GM18520 (cell line): Measurements from ENCODE around the gene DDX17.
A peak's percentile ranks its signal among the peaks of the same experiment; 100 is the strongest.

Experiments
- ATAC-seq: cut with Tn5 transposase; IDR thresholded peaks from one replicate; pipeline ENCODE4 v1.9.1; 2021; ENCODE audit not compliant: unreplicated experiment

Gene DDX17

DNA sequence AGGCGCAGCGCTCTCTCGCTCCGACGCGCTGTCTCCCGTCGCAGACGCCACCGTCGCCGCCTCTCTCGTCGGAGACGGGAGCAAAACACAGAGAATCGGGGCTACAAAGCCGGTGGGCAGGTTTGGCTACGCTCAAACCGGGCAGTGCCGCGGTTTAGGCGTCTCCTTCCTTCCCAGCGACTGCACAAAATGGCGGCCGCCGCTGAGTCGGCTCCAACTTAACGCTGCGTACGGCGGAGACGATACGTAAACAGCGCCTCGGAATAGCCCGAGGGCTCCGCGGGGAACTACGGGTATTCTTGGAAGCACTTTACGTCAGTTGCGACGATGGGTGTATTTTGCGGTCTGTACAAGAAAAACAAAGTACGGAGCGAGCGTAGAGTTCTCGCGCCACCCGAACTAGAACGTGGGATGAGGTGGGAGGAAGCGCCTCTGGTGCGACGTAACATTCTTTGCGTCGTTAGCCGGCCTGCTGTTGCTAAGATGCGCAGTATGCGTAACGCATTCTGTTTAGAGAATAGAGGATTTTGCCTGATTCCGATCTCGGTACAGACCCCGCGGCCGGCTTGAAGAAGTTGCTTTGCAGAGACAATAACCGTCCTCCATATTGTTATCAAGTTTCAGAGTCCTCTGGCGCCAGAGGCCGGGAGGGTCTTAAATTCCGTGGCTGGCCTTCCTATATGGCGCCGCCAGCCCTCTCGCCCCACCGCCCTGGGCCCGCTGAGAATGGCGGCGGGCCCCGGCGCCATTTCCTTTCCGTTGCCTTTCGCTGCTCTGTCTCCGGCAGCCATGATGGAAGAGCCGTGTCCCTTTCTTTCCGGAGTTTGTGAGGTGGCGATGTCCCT, at the start of gene DDX17:
TSS of gene DDX17 (minus strand) at position 194 of the 845 bp plus-strand sequence.
- ATAC-seq, result peak; percentile 77

DNA sequence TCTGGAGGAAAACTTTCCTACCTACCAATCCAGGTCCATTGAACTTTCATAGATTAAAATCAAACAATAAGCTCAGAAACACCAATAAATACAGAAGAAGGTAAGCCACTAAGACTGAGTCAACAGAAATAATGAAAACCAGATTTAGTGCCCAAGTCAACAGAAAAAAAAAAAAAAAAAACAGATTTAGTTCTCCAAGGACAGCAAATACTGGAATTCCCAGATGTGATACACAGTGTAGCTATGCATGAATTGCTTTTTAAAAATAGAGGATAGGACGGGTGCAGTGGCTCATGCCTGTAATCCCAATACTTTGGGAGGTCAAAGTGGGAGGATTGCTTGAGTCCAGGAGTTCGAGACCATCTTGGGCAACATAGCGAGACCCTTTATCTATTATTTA, 48.2 kb upstream of the DDX17 start:
- no peak for ATAC-seq

DNA sequence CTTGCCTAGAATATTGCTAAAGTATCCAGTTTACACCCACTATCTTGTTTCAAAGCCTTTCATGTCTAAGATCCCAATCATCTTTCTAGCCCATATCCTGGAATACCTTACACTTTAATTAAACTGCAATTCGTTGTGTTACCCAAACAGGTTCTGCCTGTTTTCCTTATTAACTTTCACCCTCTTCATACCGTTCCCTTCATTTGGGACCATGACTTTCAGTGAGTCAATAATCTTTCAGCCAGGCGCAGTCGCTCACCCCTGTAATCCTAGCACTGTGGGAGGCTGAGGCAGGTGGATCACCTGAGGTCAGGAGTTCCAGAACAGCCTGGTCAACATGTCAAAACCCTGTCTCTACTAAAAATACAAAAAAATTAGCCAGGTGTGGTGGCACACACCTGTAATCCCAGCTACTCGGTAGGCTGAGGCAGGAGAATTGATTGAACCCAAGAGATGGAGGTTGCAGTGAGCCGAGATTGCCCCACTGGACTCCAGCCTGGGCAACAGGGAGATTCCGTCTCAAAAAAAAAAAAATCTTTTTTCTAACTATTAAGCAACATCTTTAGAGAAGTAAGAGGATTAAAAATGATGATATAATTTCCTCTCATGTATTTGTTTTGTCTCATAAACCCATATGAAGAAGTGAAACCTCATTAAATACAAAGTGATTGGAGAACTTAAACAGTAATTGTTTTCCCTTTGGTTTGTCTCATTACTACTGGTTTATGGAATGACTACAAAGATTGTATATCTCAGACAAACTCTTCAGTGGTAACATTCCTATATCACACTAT, 43.2 kb upstream of the DDX17 start:
- no peak for ATAC-seq

DNA sequence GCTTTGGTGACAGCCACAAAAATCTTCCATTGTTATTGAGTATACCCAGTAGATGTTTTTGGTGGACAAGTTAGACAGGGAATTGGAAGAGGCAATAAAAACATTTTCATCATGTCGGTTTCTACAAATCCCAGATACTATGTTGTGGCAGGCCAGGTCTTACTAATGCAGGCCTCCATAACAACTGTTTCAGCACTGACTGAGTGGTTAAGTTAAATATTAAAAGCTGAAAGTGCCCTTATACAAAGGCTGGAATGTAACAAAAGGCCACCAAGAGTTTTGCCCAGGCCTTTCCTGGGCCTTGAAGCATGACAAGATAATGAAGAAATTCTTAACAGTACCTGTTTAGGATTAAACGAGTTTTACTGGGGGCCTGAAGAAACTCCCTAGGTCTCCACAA, 34.6 kb upstream of the DDX17 start:
- ATAC-seq, result no peak

DNA sequence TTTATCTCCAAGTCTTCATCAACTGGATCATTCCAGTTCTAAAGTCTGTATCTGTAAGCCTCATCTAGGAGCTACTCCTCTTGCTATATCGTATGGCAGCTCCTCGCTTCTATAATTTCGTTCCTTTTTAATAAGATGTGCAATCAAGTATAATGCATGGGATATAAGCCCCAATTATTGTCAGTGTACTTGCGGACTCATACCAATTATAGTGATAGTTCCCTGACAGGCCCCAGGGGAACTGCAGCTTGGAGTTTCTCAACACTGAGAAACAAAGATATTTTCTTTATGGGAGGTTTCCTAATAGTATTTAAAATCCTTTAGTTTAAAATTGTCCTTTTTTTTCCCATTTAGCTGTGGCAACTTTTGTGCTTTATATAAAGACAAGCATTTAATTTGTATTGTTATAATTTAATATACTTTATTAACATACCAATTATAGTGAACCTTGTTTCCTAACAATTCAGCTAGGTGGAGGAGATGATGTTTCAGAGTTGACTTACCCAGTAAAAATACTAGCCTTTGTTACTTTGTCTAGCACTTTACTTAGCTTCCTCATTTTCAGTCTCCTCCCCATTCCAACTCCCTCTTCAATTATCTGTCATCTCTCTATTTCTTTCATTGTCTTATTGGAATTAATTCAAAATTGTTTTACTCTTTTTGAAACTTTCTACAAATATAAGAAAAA, 25.3 kb upstream of the DDX17 start:
- no peak for ATAC-seq

DNA sequence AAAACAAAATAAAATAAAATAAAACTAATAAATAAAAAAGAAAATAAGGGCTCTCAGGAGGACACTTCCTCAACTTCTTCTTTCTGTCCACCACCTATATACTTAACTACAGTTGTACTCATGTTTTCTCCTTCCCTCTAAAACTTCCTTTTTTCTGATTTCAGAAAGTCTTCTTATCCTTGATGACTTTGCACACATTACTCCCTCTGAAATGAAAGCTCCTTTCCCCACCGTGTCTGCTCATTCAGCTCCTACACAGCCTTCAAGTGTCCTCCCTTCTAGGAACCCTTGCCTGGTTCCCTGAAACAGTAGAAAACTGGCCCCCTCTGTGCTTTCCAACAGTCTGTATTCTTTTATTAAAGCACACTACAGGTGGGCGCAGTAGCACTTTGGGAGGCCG, 18.3 kb upstream of the DDX17 start:
- no peak for ATAC-seq

DNA sequence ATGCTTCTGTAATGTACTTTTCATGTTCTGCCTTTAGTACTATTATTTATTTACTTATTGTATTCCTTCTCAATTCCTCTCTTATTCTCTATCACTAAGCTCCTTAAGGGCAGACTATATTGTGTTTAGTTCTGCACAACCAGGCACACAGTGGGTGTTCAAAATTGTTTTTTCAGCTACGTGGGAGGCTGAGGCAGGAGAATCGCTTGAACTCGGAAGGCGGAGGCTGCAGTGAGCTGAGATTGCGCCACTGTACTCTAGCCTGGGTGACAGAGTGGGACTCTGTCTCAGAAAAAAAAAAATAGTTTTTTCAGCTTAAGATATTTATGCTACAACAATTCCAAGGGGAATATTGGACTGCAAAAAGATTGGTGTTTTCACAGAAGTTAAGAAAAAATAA, 17.4 kb upstream of the DDX17 start:
- no peak for ATAC-seq

DNA sequence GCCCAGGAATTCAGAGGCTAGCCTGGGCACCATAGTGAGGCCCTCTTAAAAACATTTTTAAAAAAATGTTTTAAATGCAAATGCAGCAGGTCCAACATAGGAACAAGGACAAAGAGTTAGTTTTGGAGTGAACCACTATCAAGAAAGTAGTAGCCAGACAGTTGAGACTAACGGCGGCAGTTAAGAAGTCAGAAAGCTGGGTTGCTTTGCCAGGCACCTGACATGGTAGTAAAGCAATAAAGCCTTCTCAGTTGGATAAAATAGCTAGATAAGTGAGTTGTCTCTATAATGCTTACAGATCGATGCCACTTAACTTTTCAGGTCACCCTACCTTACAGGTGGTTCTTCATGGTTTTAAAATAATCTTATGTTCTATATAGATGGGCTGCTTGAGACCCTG, 16.9 kb upstream of the DDX17 start:
- ATAC-seq, result no peak

DNA sequence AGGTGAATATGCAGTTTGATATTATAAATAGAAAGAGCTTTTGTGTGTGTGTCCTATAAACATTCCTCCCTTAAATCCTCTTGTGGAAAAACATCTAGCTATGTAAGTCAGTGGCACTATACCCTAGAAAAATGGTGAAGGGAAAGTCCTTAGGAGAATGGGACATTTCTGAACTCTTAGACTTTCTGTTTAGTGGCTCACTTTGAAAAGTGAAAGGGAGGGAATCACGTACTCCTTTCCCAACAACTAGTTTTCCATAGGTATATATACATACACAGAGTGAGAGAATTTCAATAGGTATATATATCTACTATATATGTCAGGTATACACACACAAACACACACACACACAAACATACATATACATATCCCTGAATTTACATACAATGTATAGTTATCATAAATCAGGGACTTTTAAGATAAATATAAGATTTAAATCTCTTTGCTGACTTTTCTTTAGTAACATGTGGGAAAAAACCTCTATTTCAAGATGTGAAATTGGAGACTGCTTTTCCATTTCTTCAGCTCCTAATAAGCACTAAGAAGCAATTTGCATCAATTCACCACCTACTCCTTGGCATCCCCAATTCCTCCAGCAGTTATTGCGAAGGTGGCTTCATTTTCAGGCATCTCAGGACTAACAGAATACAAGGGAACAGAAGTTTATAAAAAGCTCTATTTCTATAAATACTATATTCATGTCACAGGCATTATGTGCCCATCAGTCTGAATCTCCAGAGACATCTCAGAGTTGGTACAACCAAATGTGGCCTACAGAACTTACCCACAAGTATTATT, 13.5 kb upstream of the DDX17 start:
- ATAC-seq, result no peak

DNA sequence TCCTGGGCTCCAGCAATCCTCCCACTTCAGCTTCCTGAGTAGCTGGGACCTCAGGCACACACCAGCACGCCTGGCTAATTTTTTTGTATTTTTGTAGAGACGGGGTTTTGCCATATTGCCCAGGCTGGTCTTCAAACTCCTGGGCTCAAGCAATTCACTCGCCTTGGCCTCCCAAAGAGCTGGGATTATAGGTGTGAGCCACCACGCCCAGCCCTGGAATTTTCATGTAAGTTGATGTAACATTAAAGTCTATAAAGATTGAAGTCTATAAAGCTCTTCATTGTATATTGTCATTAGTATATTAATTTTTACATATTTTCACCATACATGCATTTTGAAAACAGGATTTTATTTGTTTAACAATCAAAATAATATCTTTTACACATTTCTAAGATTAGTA, 12.5 kb upstream of the DDX17 start:
- no peak for ATAC-seq

DNA sequence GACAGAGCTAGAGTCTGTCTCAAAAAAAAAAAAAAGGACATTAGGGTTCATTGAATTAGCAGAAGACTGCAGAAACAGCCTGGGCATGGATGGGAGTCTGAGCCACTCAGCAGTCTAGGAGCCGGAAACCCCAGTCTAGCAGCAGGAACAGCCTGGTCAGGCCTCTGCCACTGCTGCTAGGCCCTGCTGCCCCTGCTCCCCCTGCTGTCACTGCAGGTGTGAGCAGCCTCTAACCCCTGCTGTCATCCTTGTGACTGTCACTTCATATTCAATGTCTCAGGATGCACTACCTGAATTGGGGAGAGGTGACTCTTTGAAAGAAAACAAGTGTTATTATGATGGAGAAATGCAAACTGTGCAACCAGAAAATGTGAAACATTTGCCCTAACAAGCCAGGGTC, 7.0 kb upstream of the DDX17 start:
- ATAC-seq, result no peak

DNA sequence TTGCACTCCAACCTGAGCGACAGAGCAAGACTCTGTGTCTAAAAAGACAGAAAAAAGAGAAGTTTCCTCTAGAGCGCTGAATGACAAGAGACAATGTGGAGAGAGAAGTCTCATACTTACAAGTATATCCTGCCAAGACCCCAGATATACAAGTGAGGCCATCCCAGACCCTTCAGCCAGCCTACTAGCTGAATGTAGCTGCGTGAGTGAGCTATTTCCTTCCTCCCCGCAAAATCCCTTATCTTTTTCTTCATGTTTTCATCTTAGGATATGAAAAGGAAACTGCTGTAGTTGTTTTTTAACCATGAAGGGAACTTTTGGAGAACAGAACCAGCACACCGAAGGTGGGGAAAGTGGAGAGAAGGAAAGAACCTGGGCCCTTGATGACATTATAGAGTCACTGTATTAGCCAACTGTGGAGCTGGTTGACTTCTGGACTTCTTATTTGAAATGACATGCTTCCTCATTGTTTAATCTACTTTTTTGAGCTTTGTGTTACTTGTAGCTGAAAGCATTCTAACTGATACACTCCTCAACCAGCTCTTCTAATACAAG, 4.4 kb upstream of the DDX17 start:
- ATAC-seq, result no peak

DNA sequence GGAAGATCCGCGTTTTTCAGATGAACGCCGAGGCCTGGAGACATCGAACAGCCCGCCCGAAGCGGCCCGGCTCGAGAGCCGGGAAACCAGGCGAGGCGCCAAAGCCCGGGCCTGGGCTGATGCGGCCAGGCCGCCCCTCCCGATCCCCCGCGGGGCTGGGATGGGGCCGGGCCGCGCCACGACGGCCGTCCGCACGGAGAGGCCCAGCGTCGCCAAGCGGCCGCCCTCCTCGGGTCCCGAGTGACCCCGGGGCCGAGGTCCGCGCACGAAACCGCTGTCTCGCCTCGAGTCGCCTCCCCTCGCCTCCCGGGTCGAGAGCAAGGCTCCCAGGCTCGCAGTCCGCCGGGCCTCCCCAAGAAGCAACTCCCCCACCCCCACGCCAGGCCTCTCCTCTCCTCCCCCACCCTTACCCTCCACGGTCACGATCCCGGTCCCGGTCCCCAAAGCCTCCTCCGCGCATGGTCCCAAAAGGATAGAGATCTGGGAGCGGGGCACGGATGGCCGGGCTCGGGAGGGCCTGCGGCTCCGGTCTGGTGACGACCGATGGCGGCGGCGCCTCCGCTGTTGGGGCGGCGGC, 482 bp downstream of the DDX17 start:
- ATAC-seq, result peak; percentile 9

DNA sequence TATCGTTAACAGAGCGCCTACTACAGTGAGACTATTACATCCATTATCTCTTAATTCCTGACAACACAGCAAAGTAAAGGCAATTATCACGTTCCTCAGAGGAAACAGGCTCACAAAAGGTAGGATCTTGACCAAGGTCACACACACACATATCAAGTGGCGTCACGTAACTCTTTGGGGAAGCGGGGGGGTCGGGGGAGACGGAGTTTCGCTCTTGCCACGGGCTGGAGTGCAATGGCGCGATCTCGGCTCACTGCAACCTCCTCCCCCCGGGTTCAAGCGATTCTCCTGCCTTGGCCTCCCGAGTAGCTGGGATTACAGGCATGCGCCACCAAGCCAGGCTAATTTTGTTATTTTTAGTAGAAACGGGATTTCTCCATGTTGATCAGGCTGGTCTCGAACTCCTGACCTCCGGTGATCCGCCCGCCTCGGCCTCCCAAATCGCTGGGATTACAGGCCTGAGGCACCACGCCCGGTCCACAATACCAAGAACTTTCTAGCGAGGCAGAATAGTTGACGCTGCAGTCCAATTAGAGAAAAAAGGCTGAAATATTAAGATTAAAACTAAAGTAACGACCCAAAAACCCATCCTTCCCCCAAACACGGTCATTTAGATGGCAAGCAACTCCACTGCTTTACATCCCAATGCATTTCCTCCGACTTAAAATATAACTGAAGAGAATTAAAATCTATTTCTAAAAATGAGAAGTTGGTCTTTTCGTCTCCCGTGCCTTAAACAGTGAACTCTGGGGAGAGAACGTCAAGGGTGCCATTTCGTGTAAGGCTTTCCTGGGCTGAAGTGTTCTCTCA, 1.2 kb downstream of the DDX17 start:
- ATAC-seq, result no peak

DNA sequence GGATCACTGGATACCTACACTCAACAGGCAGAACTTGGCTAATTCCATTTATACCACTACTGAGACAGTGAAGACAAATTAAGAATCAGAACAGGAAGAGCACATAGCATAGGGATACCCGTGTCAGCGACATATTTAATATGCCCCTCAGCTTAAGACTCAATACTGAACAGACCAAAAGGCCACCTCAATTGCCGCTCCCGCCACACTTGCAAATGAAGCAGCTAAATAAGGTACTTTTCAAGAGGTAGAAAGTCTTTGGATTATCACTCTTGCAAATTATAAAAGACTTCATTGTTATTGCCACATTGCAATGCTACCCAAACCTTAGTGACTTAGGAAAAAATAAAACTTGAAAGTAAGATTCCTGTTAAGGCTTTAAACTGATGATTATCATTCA, 3.1 kb downstream of the DDX17 start:
- no peak for ATAC-seq

DNA sequence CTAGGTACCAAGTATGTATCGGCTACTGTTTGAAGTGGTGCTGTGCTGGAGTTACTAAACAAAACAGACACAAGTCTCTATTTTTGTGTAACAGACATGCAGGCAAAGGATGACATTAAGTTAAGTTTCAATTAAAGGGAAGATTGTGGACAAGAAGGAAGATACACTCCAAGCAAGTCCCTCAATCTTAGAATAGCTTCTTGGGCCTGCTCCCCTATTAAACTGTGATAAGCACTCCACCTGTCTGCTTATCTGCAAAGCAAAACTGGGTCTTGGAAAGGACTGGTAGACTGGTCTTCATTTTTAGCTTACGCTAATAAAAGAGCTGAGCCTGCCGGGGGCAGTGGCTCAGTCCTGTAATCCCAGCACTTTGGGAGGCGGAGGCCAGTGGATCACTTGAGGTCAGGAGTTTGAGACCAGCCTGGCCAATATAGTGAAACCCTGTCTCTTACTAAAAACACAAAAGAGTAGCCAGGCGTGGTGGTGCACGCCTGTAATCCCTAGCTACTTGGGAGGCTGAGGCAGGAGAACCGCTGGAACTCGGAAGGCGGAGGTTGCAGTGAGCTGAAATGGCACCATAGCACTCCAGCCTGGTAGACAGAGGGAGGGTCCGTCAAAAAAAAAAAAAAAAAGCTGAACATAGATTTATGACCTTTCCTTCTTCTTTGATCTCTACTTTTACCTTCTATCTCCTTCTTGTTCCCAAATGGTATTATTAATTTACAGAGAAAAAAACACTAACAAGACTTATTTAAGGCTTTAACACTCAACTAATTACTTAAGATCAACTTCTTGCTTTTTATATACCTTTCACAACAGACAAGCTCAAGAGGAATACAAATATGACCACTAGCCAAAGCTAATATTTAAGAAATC, 4.1 kb downstream of the DDX17 start:
- ATAC-seq, result no peak

DNA sequence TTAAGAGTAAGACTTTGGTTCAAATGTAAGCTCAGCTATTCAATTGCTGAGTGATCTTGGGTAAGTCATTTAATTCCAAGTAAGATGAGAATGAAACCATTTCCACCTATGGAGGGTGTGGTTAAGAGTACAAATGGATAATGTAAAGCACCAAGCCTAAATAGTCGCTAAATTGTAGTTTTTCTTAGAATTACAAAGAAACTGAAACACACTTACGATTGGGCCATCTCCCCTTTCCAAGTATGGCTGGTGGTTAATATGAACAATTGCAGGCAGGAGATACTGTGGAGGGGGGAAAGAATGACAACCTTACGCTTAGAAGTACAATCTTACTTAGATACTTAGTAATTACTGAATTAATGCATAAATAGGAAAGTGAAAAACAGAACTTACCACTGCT, 8.2 kb downstream of the DDX17 start:
- no peak for ATAC-seq

DNA sequence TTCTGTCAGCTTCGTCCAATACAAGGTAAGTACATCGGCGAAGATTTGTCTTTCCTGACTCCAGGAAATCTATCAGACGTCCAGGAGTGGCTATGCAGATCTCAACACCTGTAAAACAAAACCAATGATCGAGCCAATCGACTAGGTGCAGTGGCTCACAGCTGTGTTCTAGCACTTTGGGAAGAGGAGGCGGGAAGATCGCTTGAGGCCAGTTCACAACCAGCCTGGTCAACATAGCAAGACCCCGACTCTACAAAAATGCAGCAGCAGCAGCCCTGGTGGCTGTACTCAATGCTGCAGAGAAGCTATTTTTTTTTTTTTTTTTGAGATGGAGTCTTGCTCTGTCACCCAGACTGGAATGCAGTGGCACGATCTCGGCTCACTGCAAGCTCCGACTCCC, 11.2 kb downstream of the DDX17 start:
- ATAC-seq, result no peak

DNA sequence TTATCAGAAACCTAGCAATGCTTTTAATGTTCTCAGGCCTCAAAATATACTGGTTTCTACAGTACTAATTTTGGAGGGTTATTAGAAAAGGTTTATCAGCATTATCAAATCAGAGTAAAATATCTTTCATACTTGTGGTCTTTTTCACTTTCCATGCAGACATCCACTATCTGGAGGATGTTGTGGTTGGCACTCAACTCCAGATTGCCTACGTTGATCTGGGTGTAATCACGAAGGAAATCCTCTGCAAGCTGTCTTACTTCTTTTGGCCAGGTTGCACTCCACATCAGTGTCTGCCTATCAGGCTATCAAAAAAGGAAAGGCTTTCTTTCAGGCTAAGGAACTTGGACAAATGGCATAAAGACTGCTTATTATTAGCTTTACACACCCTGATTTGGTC, 11.6 kb downstream of the DDX17 start:
- no peak for ATAC-seq
